Activated CD4-positive, alpha-beta T cell treated with anti-CD3 and anti-CD28 coated beads, Interleukin-2, amount 50 U/mL, for 1 hour (primary cell): ENCODE results near the gene LRBA.

Experiments used
- DNase-seq: peaks from one replicate; pipeline ENCODE4 v3.0.0-alpha.2; 2020

The LRBA gene

GRCh38 chr4:150256225-150256620 lies 758.9 kb downstream of the LRBA start:
- no peak for DNase-seq

GRCh38 chr4:150255610-150256224 lies 759.4 kb downstream of the LRBA start:
- no peak for DNase-seq

- DNase-seq = no peak
Measured at GRCh38 chr4:150253965-150254630, 761.0 kb downstream of the LRBA start.

GRCh38 chr4:150253416-150253815 lies 761.7 kb downstream of the LRBA start:
- no peak for DNase-seq

- DNase-seq = no peak
Measured at GRCh38 chr4:150252741-150253140, 762.3 kb downstream of the LRBA start.

GRCh38 chr4:150252306-150252705 lies 762.8 kb downstream of the LRBA start:
- no peak for DNase-seq

- DNase-seq = no peak
Measured at GRCh38 chr4:150251752-150252190, 763.3 kb downstream of the LRBA start.

GRCh38 chr4:150250998-150251651 lies 764.0 kb downstream of the LRBA start:
- no peak for DNase-seq

GRCh38 chr4:150250293-150250997 lies 764.6 kb downstream of the LRBA start:
- DNase-seq = no peak

- no peak for DNase-seq
Measured at GRCh38 chr4:150248181-150248580, 766.9 kb downstream of the LRBA start.

GRCh38 chr4:150247184-150247583 lies 767.9 kb downstream of the LRBA start:
- DNase-seq = no peak

- no peak for DNase-seq
Measured at GRCh38 chr4:150244600-150244999, 770.5 kb downstream of the LRBA start.

GRCh38 chr4:150243932-150244331 lies 771.2 kb downstream of the LRBA start:
- DNase-seq = no peak

- no peak for DNase-seq
Measured at GRCh38 chr4:150242820-150243458, 772.1 kb downstream of the LRBA start.

GRCh38 chr4:150240011-150240410 lies 775.1 kb downstream of the LRBA start:
- no peak for DNase-seq

- no peak for DNase-seq
Measured at GRCh38 chr4:150238591-150238990, 776.5 kb downstream of the LRBA start.

- no peak for DNase-seq
Measured at GRCh38 chr4:150237110-150237872, 777.8 kb downstream of the LRBA start.

GRCh38 chr4:150236626-150237025 lies 778.5 kb downstream of the LRBA start:
- no peak for DNase-seq

GRCh38 chr4:150235808-150236271 lies 779.2 kb downstream of the LRBA start:
- DNase-seq = no peak

GRCh38 chr4:150235317-150235716 lies 779.8 kb downstream of the LRBA start:
- no peak for DNase-seq

- no peak for DNase-seq
Measured at GRCh38 chr4:150234246-150234645, 780.8 kb downstream of the LRBA start.

GRCh38 chr4:150232029-150232428 lies 783.1 kb downstream of the LRBA start:
- no peak for DNase-seq
